SK-N-SH treated with all-trans-retinoic acid at 6 μM for 48 hours (cell line): ENCODE results near the gene ABCA8.

ENCODE experiments used
- ATAC-seq: fragments of 200-7000 bp; cut with Tn5 transposase; 3 replicates; pipeline ENCODE4 v1.9.1; 2020; ENCODE audit warnings: mild to moderate bottlenecking, moderate library complexity
- ARNTL ChIP-seq: fragments of 450-650 bp; formaldehyde crosslinking; IDR thresholded peaks from 2 replicates; pipeline ENCODE4 v1.5.0; 2020; ENCODE audit warnings: low read depth, mild to moderate bottlenecking, moderate library complexity, borderline replicate concordance
- BACH2 ChIP-seq: fragments of 250-450 bp; sonication (Bioruptor Pico); IDR thresholded peaks from 2 replicates; pipeline ENCODE4 v1.9.0; 2021; ENCODE audit warnings: mild to moderate bottlenecking, borderline replicate concordance
- CSDC2 ChIP-seq: fragments of 250-450 bp; sonication (Bioruptor Pico); IDR thresholded peaks from 2 replicates; pipeline ENCODE4 v1.5.0; 2020; ENCODE audit warnings: mild to moderate bottlenecking, moderate library complexity
- ESRRG ChIP-seq: fragments of 250-450 bp; sonication (Bioruptor Pico); IDR thresholded peaks from 2 replicates; pipeline ENCODE4 v1.6.1; 2021; ENCODE audit warnings: mild to moderate bottlenecking
- GLIS3 ChIP-seq: fragments of 250-450 bp; sonication (Bioruptor Pico); IDR thresholded peaks from 2 replicates; pipeline ENCODE4 v1.5.0; 2020; ENCODE audit warnings: mild to moderate bottlenecking, moderate library complexity
- ISL1 ChIP-seq: fragments of 250-450 bp; sonication (Bioruptor Pico); IDR thresholded peaks from 2 replicates; pipeline ENCODE4 v2.1.2; 2022; ENCODE audit warnings: mild to moderate bottlenecking, moderate library complexity
- OSR1 ChIP-seq: fragments of 250-450 bp; sonication (Bioruptor Pico); IDR thresholded peaks from 2 replicates; pipeline ENCODE4 v1.8.0; 2022; ENCODE audit warnings: moderate library complexity, mild to moderate bottlenecking, inconsistent platforms
- PPARA ChIP-seq: fragments of 250-450 bp; sonication (Bioruptor Pico); IDR thresholded peaks from 2 replicates; pipeline ENCODE4 v1.5.0; 2020; ENCODE audit warnings: mild to moderate bottlenecking, borderline replicate concordance
- RARB ChIP-seq: fragments of 250-450 bp; sonication (Bioruptor Pico); IDR thresholded peaks from 2 replicates; pipeline ENCODE4 v1.8.0; 2021; ENCODE audit warnings: mild to moderate bottlenecking, moderate library complexity
- SNAI2 ChIP-seq: fragments of 250-450 bp; sonication (Bioruptor Pico); IDR thresholded peaks from 2 replicates; pipeline ENCODE4 v1.5.0; 2020; ENCODE audit warnings: mild to moderate bottlenecking, moderate library complexity
- TCF4 ChIP-seq: fragments of 250-450 bp; sonication (Bioruptor Pico); IDR thresholded peaks from 2 replicates; pipeline ENCODE4 v1.8.0; 2021; ENCODE audit warnings: mild to moderate bottlenecking, moderate library complexity, borderline replicate concordance
- TOX ChIP-seq: fragments of 250-450 bp; sonication (Bioruptor Pico); IDR thresholded peaks from 2 replicates; pipeline ENCODE4 v1.8.0; 2021; ENCODE audit warnings: mild to moderate bottlenecking, moderate library complexity, borderline replicate concordance
- ZC3H10 ChIP-seq: fragments of 250-450 bp; sonication (Bioruptor Pico); IDR thresholded peaks from 2 replicates; pipeline ENCODE4 v1.5.1; 2021; ENCODE audit warnings: mild to moderate bottlenecking, moderate library complexity
- ZFP3 ChIP-seq: fragments of 250-450 bp; sonication (Bioruptor Pico); IDR thresholded peaks from 2 replicates; pipeline ENCODE4 v1.5.0; 2020; ENCODE audit warnings: mild to moderate bottlenecking, moderate library complexity
- ZFP30 ChIP-seq: fragments of 450-650 bp; formaldehyde crosslinking; IDR thresholded peaks from 2 replicates; pipeline ENCODE4 v1.5.0; 2022; ENCODE audit warnings: mild to moderate bottlenecking, moderate library complexity
- ZNF565 ChIP-seq: fragments of 450-650 bp; formaldehyde crosslinking; conservative IDR thresholded peaks from 2 replicates; pipeline ENCODE4 v1.5.0; 2020; ENCODE audit warnings: low read depth, mild to moderate bottlenecking, moderate library complexity
- ZNF70 ChIP-seq: fragments of 450-650 bp; formaldehyde crosslinking; IDR thresholded peaks from 2 replicates; pipeline ENCODE4 v1.5.0; 2020; ENCODE audit warnings: mild to moderate bottlenecking, moderate library complexity
- ZNF8 ChIP-seq: fragments of 450-650 bp; formaldehyde crosslinking; IDR thresholded peaks from 2 replicates; pipeline ENCODE4 v1.5.0; 2020; ENCODE audit warnings: mild to moderate bottlenecking, moderate library complexity
- TF ChIP-seq, protein P1 (sequence below): fragments of 250-450 bp; sonication (Bioruptor Pico); IDR thresholded peaks from 2 replicates; pipeline ENCODE4 v1.5.1; 2020; ENCODE audit warnings: low read depth, mild to moderate bottlenecking, moderate library complexity
- TF ChIP-seq, protein P2 (sequence below): fragments of 250-450 bp; sonication (Bioruptor Pico); IDR thresholded peaks from 2 replicates; pipeline ENCODE4 v1.5.1; 2021; ENCODE audit warnings: mild to moderate bottlenecking, moderate library complexity
- TF ChIP-seq, protein P3 (sequence below): fragments of 250-450 bp; sonication (Bioruptor Pico); IDR thresholded peaks from 2 replicates; pipeline ENCODE4 v1.8.0; 2020; ENCODE audit warnings: mild to moderate bottlenecking, moderate library complexity, borderline replicate concordance
- TF ChIP-seq, protein P4 (sequence below): fragments of 250-450 bp; sonication (Bioruptor Pico); IDR thresholded peaks from 2 replicates; pipeline ENCODE4 v1.8.0; 2021; ENCODE audit warnings: low read depth, mild to moderate bottlenecking, moderate library complexity, borderline replicate concordance

Gene ABCA8

GRCh38 chr17:68870161-68870826, 84.9 kb downstream of the ABCA8 start:
- no peak for TF ChIP-seq SNAI2 (CRISPR knock-in tag)
- TF ChIP-seq CSDC2 (CRISPR knock-in tag) = no peak
- no peak for TF ChIP-seq ARNTL (CRISPR knock-in tag)
- no peak for TF ChIP-seq ZC3H10 (CRISPR knock-in tag)
- TF ChIP-seq TOX (CRISPR knock-in tag) = no peak
- TF ChIP-seq GLIS3 = no peak
- no peak for TF ChIP-seq ESRRG (CRISPR knock-in tag)
- no peak for TF ChIP-seq ZNF70
- TF ChIP-seq, protein P1, sequence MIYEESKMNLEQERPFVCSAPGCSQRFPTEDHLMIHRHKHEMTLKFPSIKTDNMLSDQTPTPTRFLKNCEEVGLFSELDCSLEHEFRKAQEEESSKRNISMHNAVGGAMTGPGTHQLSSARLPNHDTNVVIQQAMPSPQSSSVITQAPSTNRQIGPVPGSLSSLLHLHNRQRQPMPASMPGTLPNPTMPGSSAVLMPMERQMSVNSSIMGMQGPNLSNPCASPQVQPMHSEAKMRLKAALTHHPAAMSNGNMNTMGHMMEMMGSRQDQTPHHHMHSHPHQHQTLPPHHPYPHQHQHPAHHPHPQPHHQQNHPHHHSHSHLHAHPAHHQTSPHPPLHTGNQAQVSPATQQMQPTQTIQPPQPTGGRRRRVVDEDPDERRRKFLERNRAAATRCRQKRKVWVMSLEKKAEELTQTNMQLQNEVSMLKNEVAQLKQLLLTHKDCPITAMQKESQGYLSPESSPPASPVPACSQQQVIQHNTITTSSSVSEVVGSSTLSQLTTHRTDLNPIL = no peak
- TF ChIP-seq RARB = no peak
- TF ChIP-seq PPARA = no peak
- no peak for TF ChIP-seq ZNF8 (CRISPR knock-in tag)
- TF ChIP-seq BACH2 (CRISPR knock-in tag) = no peak
- no peak for TF ChIP-seq TCF4 (CRISPR knock-in tag)
- TF ChIP-seq, protein P2, sequence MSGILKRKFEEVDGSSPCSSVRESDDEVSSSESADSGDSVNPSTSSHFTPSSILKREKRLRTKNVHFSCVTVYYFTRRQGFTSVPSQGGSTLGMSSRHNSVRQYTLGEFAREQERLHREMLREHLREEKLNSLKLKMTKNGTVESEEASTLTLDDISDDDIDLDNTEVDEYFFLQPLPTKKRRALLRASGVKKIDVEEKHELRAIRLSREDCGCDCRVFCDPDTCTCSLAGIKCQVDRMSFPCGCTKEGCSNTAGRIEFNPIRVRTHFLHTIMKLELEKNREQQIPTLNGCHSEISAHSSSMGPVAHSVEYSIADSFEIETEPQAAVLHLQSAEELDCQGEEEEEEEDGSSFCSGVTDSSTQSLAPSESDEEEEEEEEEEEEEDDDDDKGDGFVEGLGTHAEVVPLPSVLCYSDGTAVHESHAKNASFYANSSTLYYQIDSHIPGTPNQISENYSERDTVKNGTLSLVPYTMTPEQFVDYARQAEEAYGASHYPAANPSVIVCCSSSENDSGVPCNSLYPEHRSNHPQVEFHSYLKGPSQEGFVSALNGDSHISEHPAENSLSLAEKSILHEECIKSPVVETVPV (CRISPR knock-in tag) = no peak
- TF ChIP-seq, protein P3, sequence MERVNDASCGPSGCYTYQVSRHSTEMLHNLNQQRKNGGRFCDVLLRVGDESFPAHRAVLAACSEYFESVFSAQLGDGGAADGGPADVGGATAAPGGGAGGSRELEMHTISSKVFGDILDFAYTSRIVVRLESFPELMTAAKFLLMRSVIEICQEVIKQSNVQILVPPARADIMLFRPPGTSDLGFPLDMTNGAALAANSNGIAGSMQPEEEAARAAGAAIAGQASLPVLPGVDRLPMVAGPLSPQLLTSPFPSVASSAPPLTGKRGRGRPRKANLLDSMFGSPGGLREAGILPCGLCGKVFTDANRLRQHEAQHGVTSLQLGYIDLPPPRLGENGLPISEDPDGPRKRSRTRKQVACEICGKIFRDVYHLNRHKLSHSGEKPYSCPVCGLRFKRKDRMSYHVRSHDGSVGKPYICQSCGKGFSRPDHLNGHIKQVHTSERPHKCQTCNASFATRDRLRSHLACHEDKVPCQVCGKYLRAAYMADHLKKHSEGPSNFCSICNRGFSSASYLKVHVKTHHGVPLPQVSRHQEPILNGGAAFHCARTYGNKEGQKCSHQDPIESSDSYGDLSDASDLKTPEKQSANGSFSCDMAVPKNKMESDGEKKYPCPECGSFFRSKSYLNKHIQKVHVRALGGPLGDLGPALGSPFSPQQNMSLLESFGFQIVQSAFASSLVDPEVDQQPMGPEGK (CRISPR knock-in tag) = no peak
- no peak for TF ChIP-seq OSR1
- no peak for ATAC-seq

DNA sequence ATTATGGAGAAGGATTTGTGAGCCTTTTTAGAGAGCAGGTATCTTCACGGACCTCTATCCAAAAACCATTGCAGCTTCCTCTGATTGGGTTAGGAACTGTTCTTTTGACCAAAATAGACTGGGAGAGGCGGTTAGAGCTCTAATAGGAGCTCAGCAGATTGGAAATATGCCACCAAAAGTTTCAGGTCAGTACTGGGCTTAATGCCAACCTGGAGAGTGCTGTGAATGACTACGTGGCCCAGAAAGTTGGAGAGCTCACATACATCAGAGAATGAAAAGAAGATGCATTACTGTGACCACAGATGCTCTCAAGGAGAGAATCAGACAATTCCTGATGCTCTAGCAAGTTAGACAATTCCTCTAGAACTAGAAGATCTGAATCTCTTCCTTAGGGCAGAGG, 86.5 kb downstream of the ABCA8 start:
- no peak for TF ChIP-seq OSR1
- no peak for TF ChIP-seq ZNF565
- peak; percentile 84 for ATAC-seq

- TF ChIP-seq OSR1 (no peak), ARNTL (CRISPR knock-in tag) (no peak), CSDC2 (CRISPR knock-in tag) (no peak), ISL1 (CRISPR knock-in tag) (no peak), RARB (no peak), GLIS3 (no peak), ZNF565 (no peak), PPARA (no peak), TOX (CRISPR knock-in tag) (no peak), ZFP3 (no peak), BACH2 (CRISPR knock-in tag) (no peak)
- TF ChIP-seq, protein P1 = no peak
- TF ChIP-seq, protein P2 (CRISPR knock-in tag) = no peak
- TF ChIP-seq, all 23 proteins: peak for 0
- ATAC-seq = peak; percentile 52; the same call in 2 of the 3 replicates
Measured at GRCh38 chr17:68867759-68868516, 87.3 kb downstream of the ABCA8 start.

DNA sequence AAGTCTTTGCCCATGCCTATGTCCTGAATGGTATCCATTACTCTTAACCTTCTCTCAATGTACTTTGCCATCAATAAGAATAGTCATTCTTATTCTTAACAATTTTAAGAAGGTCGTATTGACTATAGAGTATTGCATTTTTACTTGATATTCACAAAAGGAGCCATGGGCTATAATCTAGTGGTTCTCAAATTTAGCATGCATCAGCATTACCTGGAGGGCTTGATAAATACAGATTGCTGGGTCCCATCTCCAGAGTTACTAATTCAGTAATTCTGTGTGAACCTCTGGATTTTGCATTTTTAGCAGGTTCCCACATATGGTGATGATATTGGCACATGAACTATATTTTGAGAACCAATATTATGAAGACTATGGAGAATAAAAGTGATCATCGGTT, 89.6 kb downstream of the ABCA8 start:
- no peak for ATAC-seq
- TF ChIP-seq, protein P4, sequence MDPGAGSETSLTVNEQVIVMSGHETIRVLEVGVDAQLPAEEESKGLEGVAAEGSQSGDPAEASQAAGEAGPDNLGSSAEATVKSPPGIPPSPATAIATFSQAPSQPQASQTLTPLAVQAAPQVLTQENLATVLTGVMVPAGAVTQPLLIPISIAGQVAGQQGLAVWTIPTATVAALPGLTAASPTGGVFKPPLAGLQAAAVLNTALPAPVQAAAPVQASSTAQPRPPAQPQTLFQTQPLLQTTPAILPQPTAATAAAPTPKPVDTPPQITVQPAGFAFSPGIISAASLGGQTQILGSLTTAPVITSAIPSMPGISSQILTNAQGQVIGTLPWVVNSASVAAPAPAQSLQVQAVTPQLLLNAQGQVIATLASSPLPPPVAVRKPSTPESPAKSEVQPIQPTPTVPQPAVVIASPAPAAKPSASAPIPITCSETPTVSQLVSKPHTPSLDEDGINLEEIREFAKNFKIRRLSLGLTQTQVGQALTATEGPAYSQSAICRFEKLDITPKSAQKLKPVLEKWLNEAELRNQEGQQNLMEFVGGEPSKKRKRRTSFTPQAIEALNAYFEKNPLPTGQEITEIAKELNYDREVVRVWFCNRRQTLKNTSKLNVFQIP (CRISPR knock-in tag) = no peak
- no peak for TF ChIP-seq CSDC2 (CRISPR knock-in tag)
- TF ChIP-seq OSR1 = no peak
- TF ChIP-seq GLIS3 = no peak
- TF ChIP-seq BACH2 (CRISPR knock-in tag) = no peak
- no peak for TF ChIP-seq ZNF8 (CRISPR knock-in tag)
- TF ChIP-seq ZNF70 = no peak
- no peak for TF ChIP-seq SNAI2 (CRISPR knock-in tag)
- TF ChIP-seq RARB = no peak
- no peak for TF ChIP-seq ARNTL (CRISPR knock-in tag)
- no peak for TF ChIP-seq ZFP3
- TF ChIP-seq, protein P2 (CRISPR knock-in tag) = no peak
- TF ChIP-seq ZFP30 = no peak
- no peak for TF ChIP-seq TCF4 (CRISPR knock-in tag)
- TF ChIP-seq ZNF565 = no peak
